ENCODE data around the gene LRFN5.
"Not testable (repeated sequence)": the region's sequence is repeated elsewhere in the genome, so short reads cannot be mapped to it uniquely, and the experiment has no call there.

The LRFN5 gene

GRCh38 chr14:41899416-41899815 lies 292.7 kb downstream of the LRFN5 start:
- DNase-seq (ENCODE audit: low read depth) = no peak

- no peak for DNase-seq (ENCODE audit: low read depth)
These were observed 294.0 kb downstream of the LRFN5 start for GRCh38 chr14:41900644-41901043.

- no peak for DNase-seq (ENCODE audit: low read depth)
These were observed 294.4 kb downstream of the LRFN5 start for GRCh38 chr14:41901089-41901488.

- no peak for DNase-seq (ENCODE audit: low read depth)
These were observed 298.8 kb downstream of the LRFN5 start for GRCh38 chr14:41905394-41905964.

- DNase-seq (ENCODE audit: low read depth) = not testable (repeated sequence)
These were observed 304.5 kb downstream of the LRFN5 start for GRCh38 chr14:41911155-41911554.

- DNase-seq (ENCODE audit: low read depth) = no peak
These were observed 306.7 kb downstream of the LRFN5 start for GRCh38 chr14:41913398-41913797.

GRCh38 chr14:41915732-41916131 lies 309.1 kb downstream of the LRFN5 start:
- no peak for DNase-seq (ENCODE audit: low read depth)

GRCh38 chr14:41916313-41916712 lies 309.6 kb downstream of the LRFN5 start:
- no peak for DNase-seq (ENCODE audit: low read depth)

- DNase-seq (ENCODE audit: low read depth) = no peak
These were observed 318.7 kb downstream of the LRFN5 start for GRCh38 chr14:41925409-41925808.

GRCh38 chr14:41950428-41951151 lies 343.9 kb downstream of the LRFN5 start:
- DNase-seq (ENCODE audit: low read depth) = no peak
